ENCODE results near the gene GALT. TPM values are rescaled to one million over a fixed set of nuclear protein-coding genes. Genes with fewer than 3 reads are reported as not detected.
A peak's percentile ranks its signal among the peaks of the same experiment; 100 is the strongest.

GALT gene
- total RNA-seq, 2 donors from 2014 or later: 37.8 to 45.6 TPM

DNA sequence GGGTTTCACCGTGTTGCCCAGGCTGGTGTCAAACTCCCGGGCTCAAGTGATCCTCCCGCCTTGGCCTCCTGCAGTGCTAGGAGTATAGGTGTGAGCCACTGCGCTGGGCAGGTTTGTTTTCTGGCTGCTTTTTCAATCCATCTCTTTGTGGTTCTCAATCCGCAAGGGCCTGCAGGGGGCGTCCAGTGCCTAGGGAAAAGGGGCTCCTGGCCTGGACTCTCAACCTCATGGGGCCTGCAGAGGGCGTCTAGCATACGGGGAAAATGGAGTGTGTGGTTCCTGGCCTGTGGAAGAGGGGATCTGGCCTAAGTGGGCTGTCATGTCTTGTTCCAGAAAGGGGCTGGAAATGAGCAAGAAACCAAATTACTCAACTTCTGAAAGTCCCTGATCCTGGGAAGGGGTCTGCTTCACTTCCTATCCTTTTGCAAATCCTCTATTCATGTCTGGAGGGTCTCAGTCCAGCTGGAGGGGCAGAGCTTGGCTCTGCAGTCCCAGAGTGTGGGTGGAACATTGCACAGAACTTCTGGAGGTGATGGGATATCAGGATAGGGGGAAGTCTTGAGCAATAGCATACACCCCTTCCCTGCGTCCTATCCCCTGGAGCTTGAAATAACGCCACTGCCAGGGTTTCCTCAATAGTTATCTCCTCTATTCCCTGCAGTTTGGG, 28.7 kb downstream of the GALT start:
- no peaks in the 10 kb centered on the region for H3K36me3 ChIP-seq
- peak; percentile 76 for DNase-seq
- no peak overlapping the region for H3K27ac ChIP-seq
- H3K4me3 ChIP-seq: no peak overlapping the region
- intact Hi-C loops (cut with DNase I): no loop called here
- H3K9ac ChIP-seq (ENCODE audit: low read depth in 2 of 2, low read length in 2 of 2): peak overlapping the region in 1 of 2 donors; percentile 35
- H3K4me1 ChIP-seq: no peaks in the 10 kb centered on the region
- no peaks in the 10 kb centered on the region for H3K9me3 ChIP-seq
- H3K27me3 ChIP-seq: no peaks in the 10 kb centered on the region
- TF ChIP-seq, protein P1, sequence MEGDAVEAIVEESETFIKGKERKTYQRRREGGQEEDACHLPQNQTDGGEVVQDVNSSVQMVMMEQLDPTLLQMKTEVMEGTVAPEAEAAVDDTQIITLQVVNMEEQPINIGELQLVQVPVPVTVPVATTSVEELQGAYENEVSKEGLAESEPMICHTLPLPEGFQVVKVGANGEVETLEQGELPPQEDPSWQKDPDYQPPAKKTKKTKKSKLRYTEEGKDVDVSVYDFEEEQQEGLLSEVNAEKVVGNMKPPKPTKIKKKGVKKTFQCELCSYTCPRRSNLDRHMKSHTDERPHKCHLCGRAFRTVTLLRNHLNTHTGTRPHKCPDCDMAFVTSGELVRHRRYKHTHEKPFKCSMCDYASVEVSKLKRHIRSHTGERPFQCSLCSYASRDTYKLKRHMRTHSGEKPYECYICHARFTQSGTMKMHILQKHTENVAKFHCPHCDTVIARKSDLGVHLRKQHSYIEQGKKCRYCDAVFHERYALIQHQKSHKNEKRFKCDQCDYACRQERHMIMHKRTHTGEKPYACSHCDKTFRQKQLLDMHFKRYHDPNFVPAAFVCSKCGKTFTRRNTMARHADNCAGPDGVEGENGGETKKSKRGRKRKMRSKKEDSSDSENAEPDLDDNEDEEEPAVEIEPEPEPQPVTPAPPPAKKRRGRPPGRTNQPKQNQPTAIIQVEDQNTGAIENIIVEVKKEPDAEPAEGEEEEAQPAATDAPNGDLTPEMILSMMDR (IDR thresholded peaks at IDR 0.05): peak; percentile 72

GRCh38 chr9:34675869-34676268, 29.4 kb downstream of the GALT start:
- Histone ChIP-seq H3K36me3 (no peaks in the 10 kb centered on the region), H3K4me3 (no peak overlapping the region), H3K9ac (ENCODE audit: low read depth in 2 of 2, low read length in 2 of 2) (no peak overlapping the region), H3K27ac (no peak overlapping the region), H3K9me3 (no peaks in the 10 kb centered on the region), H3K4me1 (no peaks in the 10 kb centered on the region), H3K27me3 (no peaks in the 10 kb centered on the region)
- TF ChIP-seq, protein P1 (IDR thresholded peaks at IDR 0.05): no peak
- intact Hi-C loops (cut with DNase I): no loop called here
- no peak for DNase-seq

GRCh38 chr9:34684145-34684544, 37.7 kb downstream of the GALT start:
- intact Hi-C loops (cut with DNase I): no loop called here

DNA sequence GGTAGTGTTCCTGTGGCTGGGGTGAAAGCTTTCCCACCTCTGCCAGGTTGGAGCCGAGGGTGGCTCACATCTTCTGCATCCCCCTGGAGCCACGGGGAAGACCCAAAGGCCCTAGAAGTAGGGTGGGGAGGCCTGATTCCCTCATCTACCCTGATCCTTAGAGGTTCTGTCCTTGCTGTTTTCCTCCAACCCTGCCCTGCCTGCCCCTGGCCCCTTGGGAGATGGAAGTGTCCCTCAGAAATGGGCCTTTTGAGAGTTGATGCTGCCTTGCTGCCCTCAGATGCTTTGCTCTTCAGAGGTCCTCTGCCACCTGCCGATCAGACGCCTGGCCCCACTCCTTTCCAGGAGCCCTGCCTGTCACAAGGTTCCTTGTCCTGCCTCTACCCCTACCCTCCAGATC, 38.3 kb downstream of the GALT start:
- H3K9ac ChIP-seq (ENCODE audit: low read depth in 2 of 2, low read length in 2 of 2): no peak overlapping the region
- H3K4me3 ChIP-seq: no peak overlapping the region
- no peak overlapping the region for H3K27ac ChIP-seq
- no peaks in the 10 kb centered on the region for H3K27me3 ChIP-seq
- intact Hi-C loops (cut with DNase I): no loop called here
- DNase-seq: no peak
- H3K9me3 ChIP-seq: no peaks in the 10 kb centered on the region
- H3K4me1 ChIP-seq: no peaks in the 10 kb centered on the region
- TF ChIP-seq, protein P1 (IDR thresholded peaks at IDR 0.05): no peak
- no peaks in the 10 kb centered on the region for H3K36me3 ChIP-seq

More at GRCh38 chr9:34684145-34684544, 37.7 kb downstream of the GALT start:
- Histone ChIP-seq H3K27me3 (no peaks in the 10 kb centered on the region), H3K36me3 (no peaks in the 10 kb centered on the region), H3K9ac (ENCODE audit: low read depth in 2 of 2, low read length in 2 of 2) (no peak overlapping the region), H3K4me1 (no peaks in the 10 kb centered on the region), H3K4me3 (no peak overlapping the region), H3K27ac (no peak overlapping the region), H3K9me3 (no peaks in the 10 kb centered on the region)
- TF ChIP-seq, protein P1 (IDR thresholded peaks at IDR 0.05): no peak
- DNase-seq: no peak

GRCh38 chr9:34685591-34685990, 39.1 kb downstream of the GALT start:
- DNase-seq: no peak
- H3K36me3 ChIP-seq: no peaks in the 10 kb centered on the region
- TF ChIP-seq, protein P1 (IDR thresholded peaks at IDR 0.05): no peak
- no peak overlapping the region for H3K27ac ChIP-seq
- H3K9ac ChIP-seq (ENCODE audit: low read depth in 2 of 2, low read length in 2 of 2): no peak overlapping the region
- H3K4me3 ChIP-seq: no peak overlapping the region
- no peaks in the 10 kb centered on the region for H3K27me3 ChIP-seq
- no peaks in the 10 kb centered on the region for H3K9me3 ChIP-seq
- no peaks in the 10 kb centered on the region for H3K4me1 ChIP-seq
- intact Hi-C loops (cut with DNase I): no loop called here

Measured in colonic mucosa (tissue), 4 donors.